GM19467 (cell line): ENCODE measurements around the gene HOXC4.

Experiments
- ATAC-seq: cut with Tn5 transposase; IDR thresholded peaks from one replicate; pipeline ENCODE4 v1.9.1; 2021; ENCODE audit warnings: mild to moderate bottlenecking, moderate library complexity; ENCODE audit not compliant: unreplicated experiment

HOXC4 gene

DNA sequence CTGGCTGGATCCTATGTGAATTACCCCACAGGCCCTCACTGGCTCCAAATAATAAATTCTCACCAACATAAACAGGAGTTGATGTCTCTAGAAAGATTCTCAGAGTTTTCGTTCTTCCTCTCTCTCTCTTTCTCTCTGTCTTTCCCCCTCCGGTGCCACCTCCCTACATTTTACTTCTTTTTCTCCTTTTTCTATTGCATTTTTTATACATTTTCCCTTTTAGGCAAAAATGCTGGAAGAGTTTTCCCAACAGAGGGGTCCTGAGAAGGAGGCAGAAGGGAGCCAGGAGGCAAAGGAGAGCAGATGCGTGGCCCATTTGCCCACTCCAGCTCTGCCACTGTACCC lies 26.2 kb upstream of the HOXC4 start:
- ATAC-seq = no peak

- no peak for ATAC-seq
These were observed 25.1 kb upstream of the HOXC4 start, which contains the start of gene HOXC6 for GRCh38 chr12:54028314-54029201. HOXC6 (plus strand) TSS chr12:54028440; CDS start chr12:54028522, 82 bp downstream.

DNA sequence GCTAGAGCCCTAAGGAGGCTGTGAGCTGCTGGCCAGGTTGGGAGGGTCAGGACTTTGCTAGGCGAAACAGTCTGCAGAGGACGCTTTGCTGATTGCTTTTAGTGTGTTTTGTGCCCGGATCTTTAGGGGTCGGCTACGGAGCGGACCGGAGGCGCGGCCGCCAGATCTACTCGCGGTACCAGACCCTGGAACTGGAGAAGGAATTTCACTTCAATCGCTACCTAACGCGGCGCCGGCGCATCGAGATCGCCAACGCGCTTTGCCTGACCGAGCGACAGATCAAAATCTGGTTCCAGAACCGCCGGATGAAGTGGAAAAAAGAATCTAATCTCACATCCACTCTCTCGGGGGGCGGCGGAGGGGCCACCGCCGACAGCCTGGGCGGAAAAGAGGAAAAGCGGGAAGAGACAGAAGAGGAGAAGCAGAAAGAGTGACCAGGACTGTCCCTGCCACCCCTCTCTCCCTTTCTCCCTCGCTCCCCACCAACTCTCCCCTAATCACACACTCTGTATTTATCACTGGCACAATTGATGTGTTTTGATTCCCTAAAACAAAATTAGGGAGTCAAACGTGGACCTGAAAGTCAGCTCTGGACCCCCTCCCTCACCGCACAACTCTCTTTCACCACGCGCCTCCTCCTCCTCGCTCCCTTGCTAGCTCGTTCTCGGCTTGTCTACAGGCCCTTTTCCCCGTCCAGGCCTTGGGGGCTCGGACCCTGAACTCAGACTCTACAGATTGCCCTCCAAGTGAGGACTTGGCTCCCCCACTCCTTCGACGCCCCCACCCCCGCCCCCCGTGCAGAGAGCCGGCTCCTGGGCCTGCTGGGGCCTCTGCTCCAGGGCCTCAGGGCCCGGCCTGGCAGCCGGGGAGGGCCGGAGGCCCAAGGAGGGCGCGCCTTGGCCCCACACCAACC lies 23.9 kb upstream of the HOXC4 start:
- no peak for ATAC-seq

DNA sequence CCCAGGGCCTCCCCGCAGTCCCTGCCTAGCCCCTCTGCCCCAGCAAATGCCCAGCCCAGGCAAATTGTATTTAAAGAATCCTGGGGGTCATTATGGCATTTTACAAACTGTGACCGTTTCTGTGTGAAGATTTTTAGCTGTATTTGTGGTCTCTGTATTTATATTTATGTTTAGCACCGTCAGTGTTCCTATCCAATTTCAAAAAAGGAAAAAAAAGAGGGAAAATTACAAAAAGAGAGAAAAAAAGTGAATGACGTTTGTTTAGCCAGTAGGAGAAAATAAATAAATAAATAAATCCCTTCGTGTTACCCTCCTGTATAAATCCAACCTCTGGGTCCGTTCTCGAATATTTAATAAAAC lies 23.2 kb upstream of the HOXC4 start:
- ATAC-seq = no peak

DNA sequence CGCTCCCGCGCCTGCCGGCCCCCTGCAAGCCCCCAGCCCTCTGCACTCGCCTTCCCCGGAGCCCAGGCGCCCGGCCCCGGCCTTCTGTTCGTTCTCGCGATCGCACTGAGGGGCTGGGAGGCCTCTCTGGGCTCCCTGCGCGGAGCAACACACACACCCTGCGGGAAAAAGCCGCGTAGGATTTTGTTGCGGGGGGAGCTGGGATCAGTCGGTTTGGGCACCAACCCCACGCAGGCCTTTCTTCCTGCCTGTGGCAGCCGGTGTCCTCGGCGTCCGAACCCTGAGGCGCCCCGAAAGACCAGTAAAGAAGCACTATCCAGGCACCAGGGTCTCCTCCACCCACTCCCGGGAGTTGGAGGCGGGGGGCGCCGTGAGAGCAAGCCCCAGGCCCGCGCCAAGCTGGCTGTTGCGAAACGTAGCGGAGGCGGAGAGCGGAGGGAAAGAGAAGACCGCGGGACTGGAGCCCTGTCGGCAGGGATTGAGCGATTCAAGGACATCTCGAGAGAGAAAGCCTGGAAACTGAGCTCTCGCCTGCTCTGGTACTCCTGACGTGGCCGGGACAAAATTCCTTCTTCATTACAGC lies 22.7 kb upstream of the HOXC4 start:
- no peak for ATAC-seq

DNA sequence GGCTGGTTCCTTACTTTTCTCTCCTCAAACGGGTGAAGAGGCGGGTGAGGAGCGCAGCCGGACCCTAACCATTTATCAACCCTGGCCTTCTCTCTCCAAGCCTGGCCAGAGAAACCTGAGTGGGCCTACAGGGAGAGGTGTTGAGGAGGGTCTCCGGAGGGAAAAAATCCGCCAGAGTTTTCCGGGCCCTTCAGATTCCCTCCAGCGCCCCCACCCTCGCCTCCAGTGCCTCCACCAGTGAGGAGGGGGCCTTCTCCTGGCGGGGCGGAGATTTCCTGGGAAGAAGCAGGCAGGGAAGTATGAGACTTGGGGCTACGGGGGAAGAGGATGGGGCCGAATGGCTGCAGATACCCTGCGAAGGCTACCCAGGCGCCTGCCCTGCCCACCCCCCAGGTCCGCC lies 22.2 kb upstream of the HOXC4 start:
- ATAC-seq = no peak

- no peak for ATAC-seq
These were observed 21.5 kb upstream of the HOXC4 start for GRCh38 chr12:54032086-54032619.

DNA sequence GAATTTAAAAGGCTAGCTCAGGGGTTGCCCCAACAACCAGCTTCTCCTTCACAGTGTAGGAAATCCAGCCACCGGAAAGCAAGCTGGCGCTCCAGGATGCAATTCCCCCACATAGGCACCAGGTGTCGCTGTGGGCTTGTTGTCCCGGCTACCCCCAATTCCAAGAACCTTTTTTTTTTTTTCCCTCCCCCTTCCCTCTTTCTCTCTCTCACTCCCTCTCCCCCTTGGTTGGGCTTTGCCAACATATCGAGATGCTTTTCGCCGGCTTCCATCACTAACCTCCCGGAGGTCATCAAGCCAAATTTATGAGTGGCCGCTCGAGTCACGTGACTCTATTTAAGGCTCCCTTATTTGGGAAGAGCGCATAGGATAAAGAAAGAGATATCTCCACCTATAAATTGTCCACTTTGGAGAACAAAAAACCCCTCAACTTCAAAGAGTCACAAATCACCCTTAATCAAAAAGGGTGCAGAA lies 21.0 kb upstream of the HOXC4 start, which contains the start of gene HOXC5:
HOXC5 (plus strand) TSS at position 424 of the 474 bp plus-strand sequence. CDS start 73 bp downstream, outside the sequence.
- ATAC-seq = no peak

GRCh38 chr12:54033106-54033979 lies 20.3 kb upstream of the HOXC4 start:
- no peak for ATAC-seq

DNA sequence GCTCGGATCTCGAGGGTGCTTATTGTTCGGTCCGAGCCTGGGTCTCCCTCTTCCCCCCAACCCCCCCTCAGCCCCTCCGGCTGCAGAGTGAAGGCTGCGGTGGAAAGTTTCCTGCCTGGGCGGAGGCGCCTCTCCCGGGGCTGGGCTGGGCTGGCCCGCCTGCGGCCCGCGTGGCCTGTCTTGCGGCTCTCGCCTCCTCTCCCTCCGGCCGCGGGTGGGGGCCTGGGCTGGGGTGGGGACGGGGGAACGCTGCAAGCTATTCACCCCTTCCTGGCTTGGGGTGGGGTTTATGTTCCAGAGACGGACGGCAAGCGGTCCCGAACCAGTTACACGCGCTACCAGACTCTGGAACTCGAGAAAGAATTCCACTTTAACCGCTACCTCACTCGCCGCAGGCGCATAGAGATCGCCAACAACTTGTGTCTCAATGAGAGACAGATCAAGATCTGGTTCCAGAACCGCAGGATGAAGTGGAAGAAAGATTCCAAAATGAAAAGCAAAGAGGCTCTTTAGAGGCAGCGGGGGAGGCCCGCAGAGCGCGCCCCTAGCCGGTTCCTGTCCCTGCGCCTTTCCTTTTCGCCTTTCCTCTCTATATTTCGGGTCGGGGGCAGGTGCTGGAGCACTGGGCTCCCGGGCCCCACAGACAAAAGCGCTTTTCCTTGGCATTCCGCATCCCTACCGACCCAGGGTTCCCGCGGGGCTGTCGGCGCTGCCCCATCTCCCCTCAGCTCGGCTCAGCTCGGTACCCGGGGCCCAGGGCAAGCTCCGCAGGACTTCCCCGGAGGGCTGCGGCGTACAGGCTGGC lies 19.5 kb upstream of the HOXC4 start:
- no peak for ATAC-seq

- no peak for ATAC-seq
These were observed 18.8 kb upstream of the HOXC4 start for GRCh38 chr12:54034785-54035310.

DNA sequence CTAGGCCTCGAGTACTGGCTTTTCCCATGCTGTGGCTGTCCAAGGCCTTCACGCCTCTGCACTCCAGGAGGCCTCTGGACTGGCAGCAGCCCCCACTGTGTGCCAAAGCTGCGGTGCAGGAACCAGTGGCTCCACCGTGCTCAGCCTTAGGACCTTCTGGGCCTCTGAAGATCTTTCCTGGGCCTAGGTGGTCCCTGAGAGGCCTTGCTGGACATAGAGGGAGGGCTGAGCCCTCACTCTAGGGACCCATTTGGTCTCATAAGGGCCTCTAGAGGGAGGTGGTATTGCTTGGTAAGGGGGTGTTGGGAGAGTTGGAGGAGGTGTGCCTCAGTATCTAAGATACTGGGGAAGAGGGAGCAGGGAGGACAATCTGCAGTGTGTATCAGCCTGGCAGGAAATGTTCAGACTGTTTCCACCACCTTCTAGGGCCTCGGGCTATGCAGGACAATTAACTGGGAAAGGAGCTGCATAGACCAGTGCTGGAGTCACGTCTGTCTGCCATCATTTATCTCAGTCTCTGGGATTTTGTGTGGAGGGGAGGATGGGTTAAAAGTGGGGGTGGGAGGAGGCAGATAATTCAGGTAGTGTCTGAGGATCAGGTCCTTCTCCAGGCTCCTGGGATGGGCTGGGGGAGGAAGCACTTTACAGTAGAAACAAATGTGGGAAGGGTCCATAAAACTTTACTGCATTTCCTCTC lies 17.9 kb upstream of the HOXC4 start:
- no peak for ATAC-seq

DNA sequence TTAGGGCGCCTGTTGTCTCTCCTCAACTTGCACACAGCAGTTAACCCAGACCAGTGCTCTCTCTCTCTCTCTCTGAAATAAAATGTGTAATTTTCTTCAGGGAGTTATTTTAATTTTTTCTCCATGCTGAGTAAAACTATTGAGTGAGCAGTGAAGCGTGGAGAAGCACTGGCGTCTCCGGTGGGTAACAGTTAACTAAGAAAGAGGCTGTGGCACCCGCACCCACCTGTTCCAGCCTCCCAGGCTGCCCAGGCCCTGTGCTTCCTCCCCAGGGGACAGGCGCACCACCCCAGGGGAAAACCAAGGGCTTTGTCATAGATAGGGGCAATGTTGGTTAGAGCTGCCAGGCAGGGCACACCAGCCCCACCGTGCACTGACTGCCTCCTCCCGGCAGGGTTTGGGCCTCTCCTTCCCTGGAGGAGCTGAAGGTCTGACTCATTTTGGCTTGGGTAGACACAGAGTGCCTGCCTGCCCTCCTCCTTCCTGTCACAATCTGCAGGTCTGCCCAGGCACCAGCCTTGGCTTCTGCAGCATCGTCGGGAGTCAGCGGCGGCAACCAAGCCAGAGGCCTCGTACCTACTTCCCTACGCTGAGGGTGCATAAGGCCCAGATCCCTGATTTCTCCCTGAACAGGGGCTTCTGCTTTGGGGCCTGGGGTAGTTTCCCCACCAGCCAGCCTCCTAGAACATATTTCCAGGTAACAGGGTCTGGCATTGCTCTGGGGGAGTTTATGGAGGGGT lies 16.8 kb upstream of the HOXC4 start:
- no peak for ATAC-seq

GRCh38 chr12:54037360-54038283 lies 16.0 kb upstream of the HOXC4 start:
- ATAC-seq = no peak

GRCh38 chr12:54038284-54038870 lies 15.3 kb upstream of the HOXC4 start:
- ATAC-seq = no peak

DNA sequence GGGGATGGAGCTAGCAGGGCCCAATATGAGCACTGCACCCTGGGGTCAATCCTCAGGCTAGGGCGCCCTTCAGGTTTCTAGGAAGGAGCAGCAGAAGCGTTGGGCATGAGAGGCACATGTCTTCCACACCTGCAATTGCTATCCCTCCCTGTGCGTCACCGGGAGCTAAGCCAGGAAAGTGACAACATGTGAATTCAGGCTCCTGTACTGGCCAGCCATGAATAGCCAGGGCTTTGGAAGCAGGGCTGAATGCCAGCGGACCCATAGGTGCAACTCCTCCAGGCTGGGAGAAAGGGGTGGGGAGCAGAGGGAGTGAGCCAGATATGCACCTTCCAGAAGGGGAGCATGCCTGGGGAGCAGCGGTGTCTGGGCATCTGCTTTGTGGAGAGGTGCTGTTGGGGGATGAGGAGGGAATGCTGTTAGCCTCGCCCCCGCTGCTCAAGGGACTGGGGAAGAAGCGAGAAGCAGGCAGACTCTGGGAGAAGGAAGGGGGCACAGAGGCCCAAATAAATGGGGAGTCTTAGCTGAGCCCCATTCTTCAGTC lies 14.7 kb upstream of the HOXC4 start:
- ATAC-seq = no peak
